Uterus (tissue), 2 donors: ENCODE measurements around the gene VANGL2.

Experiments
- POLR2A ChIP-seq, 2 donors: fragments of 450-650 bp; IDR thresholded peaks; one replicate each; pipeline ENCODE4 v1.6.1; 2016; ENCODE audit warnings: antibody characterized with exemption in 2 of 2, mild to moderate bottlenecking in 1 of 2, moderate library complexity in 1 of 2
- TF ChIP-seq, protein P1 (sequence below), 4 experiments: fragments of 200-600 bp in 2 of 4; fragments of 450-650 bp in 2 of 4; sonication (generic) in 2 of 4; IDR thresholded peaks; one replicate each; pipeline ENCODE4 v1.5.1; 2016 to 2019; ENCODE audit warnings: antibody characterized with exemption in 4 of 4, mild to moderate bottlenecking in 2 of 4, moderate library complexity in 1 of 4

DNA sequence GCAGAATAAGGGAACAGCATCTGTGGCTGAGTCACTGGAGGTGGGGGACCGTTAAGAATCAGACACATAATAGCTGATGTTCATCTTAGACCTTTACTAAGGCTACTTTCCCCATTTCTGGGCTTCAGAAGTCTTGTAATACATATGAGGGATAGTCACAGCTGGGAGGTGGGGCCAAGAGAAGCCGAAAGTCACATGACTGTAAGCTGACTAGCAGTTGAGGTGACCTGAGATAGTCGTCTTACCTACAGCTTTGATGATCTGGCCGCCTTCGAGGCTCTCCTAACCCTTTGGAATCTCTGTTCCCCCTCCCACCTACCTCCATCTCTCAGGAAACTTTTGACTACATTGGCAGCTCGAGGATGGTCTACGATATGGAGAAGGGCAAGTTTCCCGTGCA is 47.8 kb upstream of the VANGL2 start:
- no peak for TF ChIP-seq POLR2A (IDR thresholded peaks at IDR 0.05)
- TF ChIP-seq, protein P1, sequence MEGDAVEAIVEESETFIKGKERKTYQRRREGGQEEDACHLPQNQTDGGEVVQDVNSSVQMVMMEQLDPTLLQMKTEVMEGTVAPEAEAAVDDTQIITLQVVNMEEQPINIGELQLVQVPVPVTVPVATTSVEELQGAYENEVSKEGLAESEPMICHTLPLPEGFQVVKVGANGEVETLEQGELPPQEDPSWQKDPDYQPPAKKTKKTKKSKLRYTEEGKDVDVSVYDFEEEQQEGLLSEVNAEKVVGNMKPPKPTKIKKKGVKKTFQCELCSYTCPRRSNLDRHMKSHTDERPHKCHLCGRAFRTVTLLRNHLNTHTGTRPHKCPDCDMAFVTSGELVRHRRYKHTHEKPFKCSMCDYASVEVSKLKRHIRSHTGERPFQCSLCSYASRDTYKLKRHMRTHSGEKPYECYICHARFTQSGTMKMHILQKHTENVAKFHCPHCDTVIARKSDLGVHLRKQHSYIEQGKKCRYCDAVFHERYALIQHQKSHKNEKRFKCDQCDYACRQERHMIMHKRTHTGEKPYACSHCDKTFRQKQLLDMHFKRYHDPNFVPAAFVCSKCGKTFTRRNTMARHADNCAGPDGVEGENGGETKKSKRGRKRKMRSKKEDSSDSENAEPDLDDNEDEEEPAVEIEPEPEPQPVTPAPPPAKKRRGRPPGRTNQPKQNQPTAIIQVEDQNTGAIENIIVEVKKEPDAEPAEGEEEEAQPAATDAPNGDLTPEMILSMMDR (IDR thresholded peaks at IDR 0.05) = no peak
